CD14-positive monocyte (primary cell): ENCODE data around the gene EPB41L2. TPM values are rescaled to one million over a fixed set of nuclear protein-coding genes. Genes with fewer than 3 reads are reported as not detected.

Experiments used
- DNase-seq, 3 donors: peaks; one replicate each; pipeline ENCODE4 v3.0.0-alpha.2; 2011 to 2022
- H2AFZ ChIP-seq: 2 replicates; pipeline ENCODE4 v1.6.0; 2012; ENCODE audit warnings: mild to moderate bottlenecking, low read depth, low read length, inconsistent platforms; ENCODE audit not compliant: insufficient read depth, poor library complexity, severe bottlenecking
- H3K27ac ChIP-seq, 2 donors: 1 replicate in 1 of 2; 2 replicates in 1 of 2; pipeline ENCODE4 v1.5.1; 2012 to 2013; ENCODE audit warnings: low read length in 2 of 2, control low read depth in 1 of 2, inconsistent platforms in 1 of 2, low read depth in 1 of 2, mild to moderate bottlenecking in 1 of 2
- H3K27me3 ChIP-seq, 2 donors: one replicate each; pipeline versions ENCODE4 v1.6.0 to v1.6.1; 2011 to 2013; ENCODE audit warnings: low read length in 2 of 2; ENCODE audit not compliant: control insufficient read depth in 2 of 2, insufficient read depth in 2 of 2
- H3K36me3 ChIP-seq, 2 donors: replicated peaks in 1 of 2; 1 replicate in 1 of 2; 2 replicates in 1 of 2; pipeline versions ENCODE4 v1.5.1 to v1.6.1; 2012 to 2013; ENCODE audit warnings: low read length in 2 of 2, control low read depth in 1 of 2, inconsistent platforms in 1 of 2, mild to moderate bottlenecking in 1 of 2; ENCODE audit not compliant: insufficient read depth in 2 of 2, control insufficient read depth in 1 of 2
- H3K4me1 ChIP-seq, 2 donors: 1 replicate in 1 of 2; 2 replicates in 1 of 2; pipeline versions ENCODE4 v1.5.1 to v1.6.1; 2012 to 2013; ENCODE audit warnings: low read length in 2 of 2, control low read depth in 1 of 2, inconsistent platforms in 1 of 2, mild to moderate bottlenecking in 1 of 2, moderate library complexity in 1 of 2; ENCODE audit not compliant: insufficient read depth in 2 of 2, control insufficient read depth in 1 of 2
- H3K4me2 ChIP-seq: replicated peaks from 2 replicates; pipeline ENCODE3; 2012; ENCODE audit warnings: low read length, moderate library complexity, mild to moderate bottlenecking; ENCODE audit not compliant: poor library complexity, severe bottlenecking; ENCODE audit errors: extremely low read depth
- H3K4me3 ChIP-seq, 3 experiments: fragments of 200-600 bp in 1 of 3; sonication (generic) in 1 of 3; replicated peaks in 1 of 3; 1 replicate in 2 of 3; 2 replicates in 1 of 3; pipeline ENCODE4 v1.5.1; 2011 to 2013; ENCODE audit warnings: low read length in 3 of 3, mild to moderate bottlenecking in 3 of 3, control low read depth in 2 of 3, low read depth in 2 of 3, inconsistent platforms in 1 of 3, moderate library complexity in 1 of 3
- H3K79me2 ChIP-seq: 2 replicates; pipeline ENCODE4 v1.6.0; 2012; ENCODE audit warnings: mild to moderate bottlenecking, control low read depth, inconsistent platforms, low read length, moderate library complexity; ENCODE audit not compliant: insufficient read depth
- H3K9ac ChIP-seq: 2 replicates; pipeline ENCODE4 v1.6.0; 2017; ENCODE audit warnings: low read length, mild to moderate bottlenecking; ENCODE audit not compliant: insufficient read depth, poor library complexity, severe bottlenecking
- H3K9me3 ChIP-seq, 2 donors: replicated peaks in 1 of 2; 1 replicate in 1 of 2; 2 replicates in 1 of 2; pipeline versions ENCODE4 v1.5.1 to v1.6.1; 2012 to 2013; ENCODE audit warnings: low read length in 2 of 2, control low read depth in 1 of 2; ENCODE audit not compliant: control insufficient read depth in 1 of 2, insufficient read depth in 1 of 2
- H4K20me1 ChIP-seq: 2 replicates; pipeline ENCODE4 v1.6.0; 2012; ENCODE audit warnings: mild to moderate bottlenecking, low read length, control low read depth, moderate library complexity; ENCODE audit not compliant: insufficient read depth
- H3K27ac Mint-ChIP-seq, 7 donors: one replicate each; pipeline ENCODE4 v1.8.0; 2020; ENCODE audit warnings: mild to moderate bottlenecking in 7 of 7, mixed read lengths in 7 of 7, moderate library complexity in 6 of 7, inconsistent platforms in 2 of 7
- H3K27me3 Mint-ChIP-seq, 3 donors: one replicate each; pipeline ENCODE4 v1.8.0; 2021 to 2022; ENCODE audit warnings: low read depth in 3 of 3, mild to moderate bottlenecking in 3 of 3, mixed read lengths in 3 of 3, moderate library complexity in 3 of 3, inconsistent platforms in 1 of 3
- H3K36me3 Mint-ChIP-seq, 2 donors: one replicate each; pipeline ENCODE4 v1.8.0; 2020; ENCODE audit warnings: mixed read lengths in 2 of 2, inconsistent platforms in 1 of 2, mild to moderate bottlenecking in 1 of 2
- H3K4me1 Mint-ChIP-seq: one replicate; pipeline ENCODE4 v1.8.0; 2020; ENCODE audit warnings: mild to moderate bottlenecking, mixed read lengths
- H3K4me3 Mint-ChIP-seq, 2 donors: one replicate each; pipeline ENCODE4 v1.8.0; 2020; ENCODE audit warnings: mild to moderate bottlenecking in 2 of 2, mixed read lengths in 2 of 2, moderate library complexity in 1 of 2
- H3K9me3 Mint-ChIP-seq, 7 donors: one replicate each; pipeline ENCODE4 v1.8.0; 2020 to 2022; ENCODE audit warnings: mixed read lengths in 7 of 7, mild to moderate bottlenecking in 6 of 7, moderate library complexity in 6 of 7, inconsistent platforms in 2 of 7
- WGBS: methylation state at CpG from one replicate; pipeline ENCODE4 v1.1.5; 2013; ENCODE audit warnings: missing lambda C conversion rate; ENCODE audit not compliant: insufficient coverage; 5-methylcytosine and 5-hydroxymethylcytosine counted together
- intact Hi-C, 2 donors: fragments of 100-400 bp; cut with micrococcal nuclease; formaldehyde crosslinking; loops; one replicate each; pipeline versions ENCODE4 v1.15.0 to v1.15.1; 2023
- polyA plus RNA-seq, 3 donors: library from polyadenylated mRNA; depleted of rRNA in 1 of 3; unstranded in 2 of 3; stranded (reverse) in 1 of 3; fragments of 300-500 nt in 2 of 3; fragments of >200 nt in 1 of 3; fragmentation: Illumina TruSeq in 2 of 3; gene quantifications; 1 replicate in 2 of 3; 2 replicates in 1 of 3; pipeline ENCODE4 v1.2.3, GENCODE V29; 2012 to 2021
- TF ChIP-seq, protein P1 (sequence below): fragments of 200-600 bp; IDR thresholded peaks from one replicate; pipeline ENCODE4 v1.8.0; 2022; ENCODE audit warnings: antibody characterized with exemption, mild to moderate bottlenecking

EPB41L2 gene
- polyA plus RNA-seq, 3 donors = 3.4 to 7.2 (median 4.6) TPM

DNA sequence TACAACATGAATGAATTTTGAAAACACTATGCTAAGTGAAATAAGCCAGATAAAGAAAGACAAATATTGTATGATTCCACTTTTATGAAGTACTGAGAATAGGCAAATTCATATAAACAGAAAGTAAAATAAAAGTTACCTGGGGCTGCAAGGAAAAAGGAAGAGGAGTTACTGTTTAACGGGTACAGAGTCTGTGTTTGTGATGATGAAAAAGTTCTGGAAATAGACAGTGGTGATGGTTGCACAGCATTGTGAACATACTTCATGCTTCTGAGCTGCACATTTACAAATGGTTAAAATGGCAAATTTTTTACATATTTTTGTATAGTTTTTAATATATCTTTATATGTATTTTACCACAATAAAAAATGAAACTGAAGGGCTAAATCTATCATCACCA is 29.4 kb downstream of the EPB41L2 start:
- no peak for DNase-seq
- Histone ChIP-seq H2AFZ (no peak overlapping the region), H3K27ac (no peak overlapping the region), H3K4me1 (no peaks in the 10 kb centered on the region), H3K79me2 (no peaks in the 10 kb centered on the region), H3K4me3 (no peak overlapping the region), H3K36me3 (no peaks in the 10 kb centered on the region), H3K9me3 (no peaks in the 10 kb centered on the region), H3K9ac (no peak overlapping the region), H3K4me2 (no peak overlapping the region), H3K27me3 (no peaks in the 10 kb centered on the region), H4K20me1 (no peaks in the 10 kb centered on the region)
- no peaks in the 10 kb centered on the region for H3K36me3 Mint-ChIP-seq
- intact Hi-C loops = no loop called here
- TF ChIP-seq, protein P1, sequence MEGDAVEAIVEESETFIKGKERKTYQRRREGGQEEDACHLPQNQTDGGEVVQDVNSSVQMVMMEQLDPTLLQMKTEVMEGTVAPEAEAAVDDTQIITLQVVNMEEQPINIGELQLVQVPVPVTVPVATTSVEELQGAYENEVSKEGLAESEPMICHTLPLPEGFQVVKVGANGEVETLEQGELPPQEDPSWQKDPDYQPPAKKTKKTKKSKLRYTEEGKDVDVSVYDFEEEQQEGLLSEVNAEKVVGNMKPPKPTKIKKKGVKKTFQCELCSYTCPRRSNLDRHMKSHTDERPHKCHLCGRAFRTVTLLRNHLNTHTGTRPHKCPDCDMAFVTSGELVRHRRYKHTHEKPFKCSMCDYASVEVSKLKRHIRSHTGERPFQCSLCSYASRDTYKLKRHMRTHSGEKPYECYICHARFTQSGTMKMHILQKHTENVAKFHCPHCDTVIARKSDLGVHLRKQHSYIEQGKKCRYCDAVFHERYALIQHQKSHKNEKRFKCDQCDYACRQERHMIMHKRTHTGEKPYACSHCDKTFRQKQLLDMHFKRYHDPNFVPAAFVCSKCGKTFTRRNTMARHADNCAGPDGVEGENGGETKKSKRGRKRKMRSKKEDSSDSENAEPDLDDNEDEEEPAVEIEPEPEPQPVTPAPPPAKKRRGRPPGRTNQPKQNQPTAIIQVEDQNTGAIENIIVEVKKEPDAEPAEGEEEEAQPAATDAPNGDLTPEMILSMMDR = no peak
- no peak overlapping the region for H3K27ac Mint-ChIP-seq
- H3K27me3 Mint-ChIP-seq = peaks cover 0 to 2% (median 0%) of the 10 kb centered on the region in 3 donors
- H3K9me3 Mint-ChIP-seq = peaks cover 0 to 3% (median 0%) of the 10 kb centered on the region in 7 donors
- H3K4me1 Mint-ChIP-seq = no peaks in the 10 kb centered on the region
- WGBS = no CpG with 5 or more reads among the region's 1 CpG
- no peak overlapping the region for H3K4me3 Mint-ChIP-seq

DNA sequence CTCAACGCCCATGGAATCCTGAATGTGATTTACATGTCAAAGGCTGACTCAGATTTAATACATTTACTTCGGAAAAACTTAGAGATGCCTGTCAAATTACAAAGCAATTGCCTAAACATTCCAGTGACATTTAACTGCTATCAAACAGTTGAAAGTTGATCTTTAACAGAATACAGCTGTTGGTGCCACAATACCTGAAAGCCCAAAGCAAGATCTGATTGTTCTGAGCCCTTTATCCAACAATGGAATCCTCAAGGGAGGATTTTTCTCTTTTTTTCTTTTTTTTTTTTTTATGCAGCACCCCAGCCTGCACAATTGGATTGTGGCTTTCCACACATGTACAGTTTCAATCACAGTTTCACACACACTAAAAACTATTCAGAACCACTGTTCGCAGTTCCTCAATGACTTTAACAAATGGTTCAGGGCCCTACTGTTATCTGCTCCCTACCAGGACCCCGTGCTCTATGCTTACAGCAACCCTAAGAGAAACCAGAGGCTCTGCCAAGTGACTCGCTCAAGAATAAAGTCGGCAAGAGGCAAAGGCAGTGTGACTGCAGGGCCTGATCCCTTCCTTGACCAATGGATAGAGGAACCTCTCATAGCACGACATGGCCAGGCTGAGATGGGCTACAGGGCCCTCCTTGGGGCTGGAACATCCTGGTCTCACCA is 33.3 kb downstream of the EPB41L2 start:
- Histone ChIP-seq H3K36me3 (no peaks in the 10 kb centered on the region), H3K4me2 (no peak overlapping the region), H3K9ac (no peak overlapping the region), H2AFZ (no peak overlapping the region), H3K4me3 (no peak overlapping the region), H3K9me3 (no peaks in the 10 kb centered on the region), H3K79me2 (no peaks in the 10 kb centered on the region), H4K20me1 (no peaks in the 10 kb centered on the region), H3K4me1 (no peaks in the 10 kb centered on the region), H3K27ac (no peak overlapping the region), H3K27me3 (no peaks in the 10 kb centered on the region)
- Mint-ChIP-seq H3K36me3 (no peaks in the 10 kb centered on the region), H3K27ac (no peak overlapping the region), H3K4me1 (no peaks in the 10 kb centered on the region), H3K9me3 (peaks cover 0 to 1% (median 0%) of the 10 kb centered on the region in 7 donors), H3K27me3 (peaks cover 0 to 2% (median 0%) of the 10 kb centered on the region in 3 donors), H3K4me3 (no peak overlapping the region)
- intact Hi-C loops = no loop called here
- no peak for DNase-seq
- 91% methylated on average over 7 of the region's 7 CpGs for WGBS
- TF ChIP-seq, protein P1 = no peak
